Stomach (tissue), 9 donors: ENCODE results near the gene MINK1. TPM values are rescaled to one million over a fixed set of nuclear protein-coding genes. Genes with fewer than 3 reads are reported as not detected.

Experiments used
- DNase-seq, 2 donors: peaks; one replicate each; pipeline versions ENCODE4 v3.0.0 to v3.0.0-alpha.2; 2013 to 2019
- H3K27ac ChIP-seq, 5 donors: fragments of 200-600 bp in 4 of 5; sonication (generic) in 4 of 5; one replicate each; pipeline ENCODE4 v1.5.1; 2013 to 2019; ENCODE audit warnings: mild to moderate bottlenecking in 1 of 5, moderate library complexity in 1 of 5
- H3K27me3 ChIP-seq, 3 donors: fragments of 200-600 bp; sonication (generic); one replicate each; pipeline ENCODE4 v1.5.1; 2017 to 2019; ENCODE audit warnings: mixed run types in 1 of 3
- H3K36me3 ChIP-seq, 4 donors: fragments of 200-600 bp; sonication (generic); 1 replicate in 3 of 4; 2 replicates in 1 of 4; pipeline ENCODE4 v1.5.1; 2016 to 2019
- H3K4me1 ChIP-seq, 4 donors: fragments of 200-600 bp; sonication (generic); one replicate each; pipeline ENCODE4 v1.5.1; 2016 to 2019
- H3K4me3 ChIP-seq, 4 donors: fragments of 200-600 bp; sonication (generic) in 3 of 4; one replicate each; pipeline ENCODE4 v1.5.1; 2016 to 2019; ENCODE audit warnings: mild to moderate bottlenecking in 1 of 4
- H3K9me3 ChIP-seq, 4 donors: fragments of 200-600 bp; sonication (generic); one replicate each; pipeline ENCODE4 v1.5.1; 2016 to 2019
- CTCF ChIP-seq, 7 experiments: fragments of 450-650 bp in 4 of 7; fragments of 200-600 bp in 3 of 7; sonication (generic) in 3 of 7; IDR thresholded peaks; one replicate each; pipeline ENCODE4 v1.5.1; 2016 to 2019; ENCODE audit warnings: antibody characterized with exemption in 7 of 7, control low read depth in 2 of 7, mild to moderate bottlenecking in 1 of 7
- EP300 ChIP-seq: sonication (generic); formaldehyde crosslinking; IDR thresholded peaks from one replicate; pipeline ENCODE4 v1.6.1; 2017; ENCODE audit warnings: antibody characterized with exemption
- POLR2A ChIP-seq, 4 donors: fragments of 450-650 bp; IDR thresholded peaks; one replicate each; pipeline ENCODE4 v1.6.1; 2016; ENCODE audit warnings: antibody characterized with exemption in 4 of 4, control low read depth in 2 of 4, mild to moderate bottlenecking in 1 of 4, moderate library complexity in 1 of 4
- POLR2AphosphoS5 ChIP-seq, 3 donors: sonication (generic); formaldehyde crosslinking; IDR thresholded peaks; one replicate each; pipeline ENCODE4 v1.6.1; 2016; ENCODE audit warnings: antibody characterized with exemption in 3 of 3
- WGBS, 5 donors: extraction: QIAGEN DNeasy Blood & Tissue Kit in 3 of 5; methylation state at CpG; one replicate each; pipeline versions ENCODE4 v1.1.5 to v1.1.7; 2013 to 2018; 5-methylcytosine and 5-hydroxymethylcytosine counted together
- intact Hi-C: fragments of 100-400 bp; cut with DNase I; formaldehyde crosslinking; loops from one replicate; pipeline ENCODE4 v1.15.1; 2023; ENCODE audit warnings: low total_unique reads
- polyA plus RNA-seq, 3 donors: library from polyadenylated mRNA; stranded (reverse); fragments of 200-250 nt; gene quantifications; one replicate each; pipeline ENCODE4 v1.2.3, GENCODE V29; 2013
- total RNA-seq, 5 donors: library from RNA; depleted of rRNA; stranded (reverse); fragments of >200 nt; gene quantifications; one replicate each; pipeline versions ENCODE4 v1.1.0 to v1.2.3, GENCODE V29; 2014 to 2016
- donor health status: healthy with polysubstance abuse.
- donor health status: Bipolar disorder and iron deficiency.
- donor health status: healthy.

The MINK1 gene
- total and polyA plus RNA-seq, 8 donors, result 24.6 to 230 (median 49.4) TPM

- peak; percentile 64 to 69 for DNase-seq
- H3K9me3 ChIP-seq, result no peaks in the 10 kb centered on the region
- H3K27ac ChIP-seq, result peak overlapping the region in 2 of 5 donors; percentile 19 to 32
- H3K4me1 ChIP-seq, result peaks cover 21 to 35% (median 29%) of the 10 kb centered on the region in 4 donors
- 22 to 28% (median 26%) methylated on average over 10 to 14 of the region's 14 CpGs for WGBS, 5 donors
- peak in 1 of 3 donors; percentile 20 for TF ChIP-seq POLR2AphosphoS5 (IDR thresholded peaks at IDR 0.05)
- no peak for TF ChIP-seq POLR2A (IDR thresholded peaks at IDR 0.05)
- TF ChIP-seq EP300, result no peak
- intact Hi-C loops, result no loop called here
- H3K4me3 ChIP-seq, result no peak overlapping the region
- H3K36me3 ChIP-seq, result peaks cover 25 to 41% (median 27%) of the 10 kb centered on the region in 4 donors
- no peaks in the 10 kb centered on the region for H3K27me3 ChIP-seq
Observed at GRCh38 chr17:4934173-4934979, 101.2 kb downstream of the MINK1 start.

GRCh38 chr17:4935650-4936049 lies 102.5 kb downstream of the MINK1 start:
- peaks cover 25 to 41% (median 27%) of the 10 kb centered on the region in 4 donors for H3K36me3 ChIP-seq
- intact Hi-C loops, result no loop called here
- H3K27ac ChIP-seq, result no peak overlapping the region
- peaks cover 21 to 36% (median 32%) of the 10 kb centered on the region in 4 donors for H3K4me1 ChIP-seq
- TF ChIP-seq CTCF (IDR thresholded peaks at IDR 0.05), result no peak
- no peak for TF ChIP-seq EP300
- TF ChIP-seq POLR2A (IDR thresholded peaks at IDR 0.05), result no peak
- TF ChIP-seq POLR2AphosphoS5 (IDR thresholded peaks at IDR 0.05), result no peak
- DNase-seq, result no peak
- H3K4me3 ChIP-seq, result no peak overlapping the region
- H3K9me3 ChIP-seq, result no peaks in the 10 kb centered on the region
- no peaks in the 10 kb centered on the region for H3K27me3 ChIP-seq

GRCh38 chr17:4936436-4936835 lies 103.3 kb downstream of the MINK1 start:
- intact Hi-C loops, result no loop called here
- Histone ChIP-seq H3K27ac (no peak overlapping the region), H3K27me3 (no peaks in the 10 kb centered on the region), H3K9me3 (no peaks in the 10 kb centered on the region), H3K4me3 (no peak overlapping the region), H3K4me1 (peaks cover 27 to 44% (median 40%) of the 10 kb centered on the region in 4 donors), H3K36me3 (peaks cover 25 to 34% (median 27%) of the 10 kb centered on the region in 4 donors)
- WGBS, 5 donors, result 86 to 98% (median 92%) methylated on average over 2 to 3 of the region's 3 CpGs
- no peak for TF ChIP-seq POLR2A (IDR thresholded peaks at IDR 0.05)
- DNase-seq, result no peak

GRCh38 chr17:4937553-4937952 lies 104.4 kb downstream of the MINK1 start:
- peaks cover 36 to 55% (median 51%) of the 10 kb centered on the region in 4 donors for H3K4me1 ChIP-seq
- no peak for DNase-seq
- intact Hi-C loops, result no loop called here
- peak overlapping the region in 1 of 5 donors; percentile 24 for H3K27ac ChIP-seq
- H3K4me3 ChIP-seq, result no peak overlapping the region
- no peaks in the 10 kb centered on the region for H3K9me3 ChIP-seq
- H3K27me3 ChIP-seq, result no peaks in the 10 kb centered on the region
- H3K36me3 ChIP-seq, result peaks cover 29 to 38% (median 34%) of the 10 kb centered on the region in 4 donors
- 92 to 97% (median 94%) methylated on average over 16 of the region's 16 CpGs for WGBS, 5 donors
- TF ChIP-seq POLR2A (IDR thresholded peaks at IDR 0.05) (no peak), EP300 (no peak), POLR2AphosphoS5 (IDR thresholded peaks at IDR 0.05) (no peak), CTCF (IDR thresholded peaks at IDR 0.05) (no peak)

GRCh38 chr17:4938069-4938491 lies 104.9 kb downstream of the MINK1 start:
- Histone ChIP-seq H3K36me3 (peaks cover 35 to 44% (median 40%) of the 10 kb centered on the region in 4 donors), H3K9me3 (no peaks in the 10 kb centered on the region), H3K27ac (peak overlapping the region in 2 of 5 donors; percentile 24 to 100), H3K27me3 (no peaks in the 10 kb centered on the region), H3K4me3 (peak overlapping the region in 1 of 4 donors; percentile 91), H3K4me1 (peaks cover 39 to 61% (median 56%) of the 10 kb centered on the region in 4 donors)
- WGBS, 5 donors, result 83 to 94% (median 92%) methylated on average over 10 to 11 of the region's 11 CpGs
- TF ChIP-seq EP300, result no peak
- no peak for TF ChIP-seq POLR2A (IDR thresholded peaks at IDR 0.05)
- no peak for TF ChIP-seq CTCF (IDR thresholded peaks at IDR 0.05)
- no peak for TF ChIP-seq POLR2AphosphoS5 (IDR thresholded peaks at IDR 0.05)
- DNase-seq, result no peak
- intact Hi-C loops, result no loop called here
